HepG2 (cell line): Measurements from ENCODE around the gene PTK7. TPM values are rescaled to one million over a fixed set of nuclear protein-coding genes. Genes with fewer than 3 reads are reported as not detected.

ENCODE experiments used
- ATAC-seq: fragments of 200-7000 bp; cut with Tn5 transposase; 3 replicates; pipeline ENCODE4 v1.9.1; 2020; ENCODE audit warnings: mild to moderate bottlenecking, moderate library complexity
- BruUV-seq: library from RNA; stranded (reverse); fragments of 400-500 nt; replicated peaks from 2 replicates; lab custom pipeline; 2021; lab: Mats Ljungman, UMichigan
- CTCF ChIA-PET: fragments of 300-600 bp; formaldehyde crosslinking; extraction: SDS; loops from one replicate; lab custom pipeline; 2021; ENCODE audit warnings: low total read pairs, inconsistent platforms, low intra/inter-chr PET ratio; lab: Yijun Ruan, JAX
- POLR2A ChIA-PET: fragments of 350-600 bp; sonication (Branson Sonifier 250); formaldehyde crosslinking; loops from one replicate; lab custom pipeline; 2020; ENCODE audit warnings: antibody characterized with exemption, inconsistent platforms; lab: Yijun Ruan, JAX
- DNase-seq: peaks from one replicate; pipeline ENCODE4 v3.0.0-alpha.2; 2015; ENCODE audit warnings: low spot score
- FAIRE-seq: peaks from 3 replicates; lab custom pipeline; 2011; peaks lifted over from hg19 to GRCh38; lab: Jason Lieb, UNC
- H2AFZ ChIP-seq: one replicate; pipeline ENCODE4 v1.6.1; 2011; ENCODE audit warnings: low read length, inconsistent platforms
- H3K27ac ChIP-seq: fragments of 300-600 bp; 3 replicates; pipeline ENCODE4 v1.8.0; 2011; ENCODE audit warnings: mixed run types, mild to moderate bottlenecking, mixed read lengths, low read length, inconsistent platforms; ENCODE audit not compliant: insufficient read depth; ENCODE audit errors: extremely low read length
- H3K27me3 ChIP-seq, 2 experiments: fragments of 200-600 bp in 1 of 2; 2 replicates in 1 of 2; 3 replicates in 1 of 2; pipeline versions ENCODE4 v1.6.0 to v1.8.0; 2011; ENCODE audit warnings: low read length in 2 of 2, mild to moderate bottlenecking in 2 of 2, moderate library complexity in 2 of 2, inconsistent platforms in 1 of 2; ENCODE audit not compliant: insufficient read depth in 2 of 2, control insufficient read depth in 1 of 2
- H3K36me3 ChIP-seq, 2 experiments: fragments of 200-600 bp in 1 of 2; replicated peaks in 1 of 2; 2 replicates in 1 of 2; 3 replicates in 1 of 2; pipeline versions ENCODE4 v1.5.1 to v1.8.0; 2011; ENCODE audit warnings: low read length in 2 of 2, inconsistent platforms in 1 of 2; ENCODE audit not compliant: insufficient read depth in 2 of 2, control insufficient read depth in 1 of 2
- H3K4me1 ChIP-seq: 2 replicates; pipeline ENCODE4 v1.5.1; 2012; ENCODE audit warnings: low read length, inconsistent platforms; ENCODE audit not compliant: insufficient read depth
- H3K4me2 ChIP-seq: 2 replicates; pipeline ENCODE4 v1.6.0; 2011; ENCODE audit warnings: low read depth, low read length, inconsistent platforms
- H3K4me3 ChIP-seq, 3 experiments: fragments of 200-600 bp in 1 of 3; sonication (generic), shearing (Covaris generic) in 1 of 3; replicated peaks in 1 of 3; 2 replicates each; pipeline ENCODE4 v1.5.1; 2011 to 2016; ENCODE audit warnings: low read length in 3 of 3, inconsistent platforms in 2 of 3, low read depth in 2 of 3, mild to moderate bottlenecking in 2 of 3, control low read depth in 1 of 3, mixed read lengths in 1 of 3; ENCODE audit not compliant: insufficient read depth in 1 of 3
- H3K79me2 ChIP-seq: one replicate; pipeline ENCODE4 v1.6.1; 2011; ENCODE audit warnings: low read length, inconsistent platforms; ENCODE audit not compliant: insufficient read depth
- H3K9ac ChIP-seq: 2 replicates; pipeline ENCODE4 v1.6.0; 2011; ENCODE audit warnings: mild to moderate bottlenecking, low read depth, low read length, inconsistent platforms; ENCODE audit not compliant: insufficient read depth
- H3K9me3 ChIP-seq: 2 replicates; pipeline ENCODE4 v1.5.1; 2012; ENCODE audit warnings: mild to moderate bottlenecking, low read length
- H4K20me1 ChIP-seq: 2 replicates; pipeline ENCODE4 v1.6.0; 2011; ENCODE audit warnings: inconsistent platforms, mild to moderate bottlenecking, low read length, moderate library complexity; ENCODE audit not compliant: insufficient read depth
- HOXA5 ChIP-seq: sonication (generic); formaldehyde crosslinking; IDR thresholded peaks from 2 replicates; pipeline ENCODE4 v1.4.0; 2020; ENCODE audit warnings: missing genetic modification reagents
- KAT7 ChIP-seq: IDR thresholded peaks from 2 replicates; pipeline ENCODE4 v1.6.1; 2018; ENCODE audit warnings: borderline replicate concordance, missing compliant biosample characterization
- MED8 ChIP-seq: sonication (generic); formaldehyde crosslinking; IDR thresholded peaks from 2 replicates; pipeline ENCODE4 v1.8.1; 2023; ENCODE audit warnings: mild to moderate bottlenecking, missing genetic modification reagents; ENCODE audit not compliant: insufficient replicate concordance
- RAD21 ChIP-seq: fragments of 450-650 bp; formaldehyde crosslinking; IDR thresholded peaks from 2 replicates; pipeline ENCODE4 v1.5.0; 2020; ENCODE audit warnings: mild to moderate bottlenecking
- SRF ChIP-seq: IDR thresholded peaks from 2 replicates; pipeline ENCODE4 v1.6.1; 2011; ENCODE audit warnings: mild to moderate bottlenecking, low read depth, low read length, moderate library complexity
- ZNF138 ChIP-seq: sonication (generic); formaldehyde crosslinking; IDR thresholded peaks from 2 replicates; pipeline ENCODE4 v1.5.0; 2020; ENCODE audit warnings: mild to moderate bottlenecking, low read depth, missing genetic modification reagents
- ZNF333 ChIP-seq: sonication (generic); formaldehyde crosslinking; IDR thresholded peaks from 2 replicates; pipeline ENCODE4 v1.4.0; 2020; ENCODE audit warnings: mild to moderate bottlenecking, missing genetic modification reagents, borderline replicate concordance
- ZNF556 ChIP-seq: sonication (generic); formaldehyde crosslinking; IDR thresholded peaks from 2 replicates; pipeline ENCODE4 v1.4.0; 2020; ENCODE audit warnings: mild to moderate bottlenecking, missing genetic modification reagents, borderline replicate concordance
- ZNF564 ChIP-seq: sonication (generic); formaldehyde crosslinking; IDR thresholded peaks from 2 replicates; pipeline ENCODE4 v1.8.1; 2023; ENCODE audit warnings: mild to moderate bottlenecking, missing genetic modification reagents
- ZNF678 ChIP-seq: sonication (generic); formaldehyde crosslinking; IDR thresholded peaks from 2 replicates; pipeline ENCODE4 v1.4.0; 2020; ENCODE audit warnings: mild to moderate bottlenecking, missing genetic modification reagents
- WGBS: methylation state at CpG from one replicate; pipeline ENCODE4 v1.1.6; 2017; ENCODE audit warnings: low lambda C conversion rate; 5-methylcytosine and 5-hydroxymethylcytosine counted together
- in situ Hi-C: cut with HindIII; loops from 2 replicates; pipeline ENCODE4 v1.10.0; 2017; ENCODE audit warnings: low pct_unique_long_range_greater_than_20kb; ENCODE audit not compliant: extremely low pct_ligation_motif_present
- intact Hi-C: fragments of 100-400 bp; cut with micrococcal nuclease; formaldehyde crosslinking; loops from one replicate; pipeline ENCODE4 v1.10.0; 2022; ENCODE audit not compliant: unreplicated experiment
- polyA plus RNA-seq, 8 experiments: library from polyadenylated mRNA; depleted of rRNA in 3 of 8; stranded (reverse) in 7 of 8; unstranded in 1 of 8; fragments of >200 nt; fragmentation: Illumina TruSeq in 4 of 8; extraction: Trizol in 4 of 8; gene quantifications; 2 replicates each; pipeline versions ENCODE4 v1.2.1 to v1.2.3, GENCODE V29; 2011 to 2016; ENCODE audit warnings: low read depth in 4 of 8, missing spikeins in 1 of 8, mixed read lengths in 1 of 8; ENCODE audit not compliant: insufficient read depth in 1 of 8
- total RNA-seq, 5 experiments: library from RNA; depleted of rRNA; stranded (reverse); fragments of >200 nt; fragmentation: Illumina TruSeq; extraction: Trizol; gene quantifications; 2 replicates each; pipeline ENCODE4 v1.2.3, GENCODE V29; 2016; ENCODE audit warnings: low read depth in 1 of 5
- TF ChIP-seq, protein P1 (sequence below): sonication (generic); formaldehyde crosslinking; IDR thresholded peaks from 2 replicates; pipeline ENCODE4; 2020; ENCODE audit warnings: missing genetic modification reagents, mild to moderate bottlenecking, borderline replicate concordance
- TF ChIP-seq, protein P2 (sequence below): sonication (generic); formaldehyde crosslinking; IDR thresholded peaks from 2 replicates; pipeline ENCODE4 v1.4.0; 2020; ENCODE audit warnings: missing genetic modification reagents, borderline replicate concordance
- TF ChIP-seq, protein P3 (sequence below): IDR thresholded peaks from 2 replicates; pipeline ENCODE4 v1.4.0; 2020; ENCODE audit warnings: mild to moderate bottlenecking, missing genetic modification reagents

PTK7 gene
- total and polyA plus RNA-seq, 2 of the 13 experiments (the other 11 are each of a cell fraction or from before 2014, with no cell fraction given) = 98.5 to 99.8 TPM

DNA sequence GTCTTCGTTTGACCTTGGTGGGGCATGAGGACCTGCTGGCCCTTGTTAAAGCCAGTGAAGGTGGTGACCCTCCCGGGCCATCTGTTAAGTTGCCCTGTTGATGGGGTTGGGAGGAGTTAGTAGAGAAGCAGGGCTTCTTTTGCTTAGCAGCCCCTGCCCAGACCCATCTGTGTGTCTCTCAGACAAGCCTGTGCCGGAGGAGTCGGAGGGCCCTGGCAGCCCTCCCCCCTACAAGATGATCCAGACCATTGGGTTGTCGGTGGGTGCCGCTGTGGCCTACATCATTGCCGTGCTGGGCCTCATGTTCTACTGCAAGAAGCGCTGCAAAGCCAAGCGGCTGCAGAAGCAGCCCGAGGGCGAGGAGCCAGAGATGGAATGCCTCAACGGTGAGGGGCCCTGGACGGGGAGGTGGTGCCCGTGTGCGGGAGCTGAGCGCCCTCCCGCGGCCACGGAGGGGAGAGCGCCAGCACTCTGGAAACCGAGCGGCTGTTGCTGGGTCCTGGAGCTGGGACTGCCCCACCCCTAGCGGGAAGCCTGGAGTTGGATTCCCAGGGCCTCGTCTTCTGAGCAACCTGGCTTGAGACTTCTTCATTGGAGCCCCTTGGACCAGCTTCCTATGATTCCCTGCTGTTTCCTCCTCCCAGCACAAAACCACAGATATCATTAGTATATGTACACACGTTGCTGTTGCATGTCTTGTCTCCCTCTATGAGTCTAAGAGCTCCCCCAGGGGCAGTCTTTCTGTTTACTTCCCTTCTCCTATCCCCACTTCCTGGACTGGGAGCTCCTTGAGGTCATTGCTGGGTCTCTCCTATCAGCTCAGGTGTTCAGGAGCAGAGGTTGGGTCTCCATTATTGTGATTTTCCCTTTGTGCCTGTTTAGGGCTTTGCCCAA lies 67.4 kb downstream of the PTK7 start:
- Histone ChIP-seq H3K79me2 (no peaks in the 10 kb centered on the region), H3K9ac (no peak overlapping the region), H2AFZ (no peak overlapping the region), H3K4me3 (no peak overlapping the region; a peak in 1 of 6 replicates), H3K4me1 (peaks cover 21% of the 10 kb centered on the region), H3K36me3 (peaks cover 12 to 16% of the 10 kb centered on the region in 2 experiments; a peak in 3 of 5 replicates), H3K27me3 (no peaks in the 10 kb centered on the region), H4K20me1 (no peaks in the 10 kb centered on the region), H3K4me2 (peak overlapping the region; percentile 39; the same call in 1 of the 2 replicates), H3K9me3 (no peaks in the 10 kb centered on the region), H3K27ac (no peak overlapping the region)
- BruUV-seq = no TSS peak
- FAIRE-seq (peak; percentile 73), DNase-seq (peak; percentile 76), ATAC-seq (peak; percentile 95)
- in situ Hi-C loops = loop anchor here (5.0 kb wide), 2 partner anchors 66 to 241 kb away; partner anchors contain the start of gene PTK7
- CTCF ChIA-PET = interaction anchor here (0.6 to 2.1 kb wide), 7 partner anchors 73 to 242 kb away, joined by 3 to 36 read pairs (median 5); no protein-coding TSS in a partner anchor
- intact Hi-C loops = loop anchor here (1.0 to 2.0 kb wide), 4 partner anchors 65 to 242 kb away; no protein-coding TSS in a partner anchor
- 15% methylated on average over 19 of the region's 25 CpGs for WGBS
- POLR2A ChIA-PET = interaction anchor here (0.6 to 3.5 kb wide), 16 partner anchors 30 to 241 kb away, joined by 3 to 30 read pairs (median 4); partner anchors contain the start of genes CUL7, KLC4, KLHDC3 and MRPL2
- TF ChIP-seq SRF = no peak
- TF ChIP-seq ZNF564 (CRISPR knock-in tag) = 0 out of 2 replicates have a peak, but pooled peaks have one; percentile 85
- TF ChIP-seq ZNF556 = peak; percentile 60; the same call in 1 of the 2 replicates
- TF ChIP-seq, protein P1, sequence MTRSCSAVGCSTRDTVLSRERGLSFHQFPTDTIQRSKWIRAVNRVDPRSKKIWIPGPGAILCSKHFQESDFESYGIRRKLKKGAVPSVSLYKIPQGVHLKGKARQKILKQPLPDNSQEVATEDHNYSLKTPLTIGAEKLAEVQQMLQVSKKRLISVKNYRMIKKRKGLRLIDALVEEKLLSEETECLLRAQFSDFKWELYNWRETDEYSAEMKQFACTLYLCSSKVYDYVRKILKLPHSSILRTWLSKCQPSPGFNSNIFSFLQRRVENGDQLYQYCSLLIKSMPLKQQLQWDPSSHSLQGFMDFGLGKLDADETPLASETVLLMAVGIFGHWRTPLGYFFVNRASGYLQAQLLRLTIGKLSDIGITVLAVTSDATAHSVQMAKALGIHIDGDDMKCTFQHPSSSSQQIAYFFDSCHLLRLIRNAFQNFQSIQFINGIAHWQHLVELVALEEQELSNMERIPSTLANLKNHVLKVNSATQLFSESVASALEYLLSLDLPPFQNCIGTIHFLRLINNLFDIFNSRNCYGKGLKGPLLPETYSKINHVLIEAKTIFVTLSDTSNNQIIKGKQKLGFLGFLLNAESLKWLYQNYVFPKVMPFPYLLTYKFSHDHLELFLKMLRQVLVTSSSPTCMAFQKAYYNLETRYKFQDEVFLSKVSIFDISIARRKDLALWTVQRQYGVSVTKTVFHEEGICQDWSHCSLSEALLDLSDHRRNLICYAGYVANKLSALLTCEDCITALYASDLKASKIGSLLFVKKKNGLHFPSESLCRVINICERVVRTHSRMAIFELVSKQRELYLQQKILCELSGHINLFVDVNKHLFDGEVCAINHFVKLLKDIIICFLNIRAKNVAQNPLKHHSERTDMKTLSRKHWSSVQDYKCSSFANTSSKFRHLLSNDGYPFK (CRISPR knock-in tag) = peak; percentile 81; the same call in 1 of the 2 replicates
- no peak for TF ChIP-seq MED8 (CRISPR knock-in tag)
- TF ChIP-seq ZNF138 (CRISPR knock-in tag) = 0 out of 2 replicates have a peak, but pooled peaks have one; percentile 19
- peak; percentile 90; the same call in 1 of the 2 replicates for TF ChIP-seq KAT7 (CRISPR knock-in tag)
- TF ChIP-seq RAD21 (CRISPR knock-in tag) = peak; percentile 100
- TF ChIP-seq, protein P2, sequence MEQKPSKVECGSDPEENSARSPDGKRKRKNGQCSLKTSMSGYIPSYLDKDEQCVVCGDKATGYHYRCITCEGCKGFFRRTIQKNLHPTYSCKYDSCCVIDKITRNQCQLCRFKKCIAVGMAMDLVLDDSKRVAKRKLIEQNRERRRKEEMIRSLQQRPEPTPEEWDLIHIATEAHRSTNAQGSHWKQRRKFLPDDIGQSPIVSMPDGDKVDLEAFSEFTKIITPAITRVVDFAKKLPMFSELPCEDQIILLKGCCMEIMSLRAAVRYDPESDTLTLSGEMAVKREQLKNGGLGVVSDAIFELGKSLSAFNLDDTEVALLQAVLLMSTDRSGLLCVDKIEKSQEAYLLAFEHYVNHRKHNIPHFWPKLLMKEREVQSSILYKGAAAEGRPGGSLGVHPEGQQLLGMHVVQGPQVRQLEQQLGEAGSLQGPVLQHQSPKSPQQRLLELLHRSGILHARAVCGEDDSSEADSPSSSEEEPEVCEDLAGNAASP (CRISPR knock-in tag) = peak; percentile 68; the same call in 1 of the 2 replicates
- no peak for TF ChIP-seq ZNF333 (CRISPR knock-in tag)
- TF ChIP-seq HOXA5 = peak; percentile 87
- TF ChIP-seq ZNF678 = no peak; the same call in 1 of the 2 replicates
- TF ChIP-seq, protein P3, sequence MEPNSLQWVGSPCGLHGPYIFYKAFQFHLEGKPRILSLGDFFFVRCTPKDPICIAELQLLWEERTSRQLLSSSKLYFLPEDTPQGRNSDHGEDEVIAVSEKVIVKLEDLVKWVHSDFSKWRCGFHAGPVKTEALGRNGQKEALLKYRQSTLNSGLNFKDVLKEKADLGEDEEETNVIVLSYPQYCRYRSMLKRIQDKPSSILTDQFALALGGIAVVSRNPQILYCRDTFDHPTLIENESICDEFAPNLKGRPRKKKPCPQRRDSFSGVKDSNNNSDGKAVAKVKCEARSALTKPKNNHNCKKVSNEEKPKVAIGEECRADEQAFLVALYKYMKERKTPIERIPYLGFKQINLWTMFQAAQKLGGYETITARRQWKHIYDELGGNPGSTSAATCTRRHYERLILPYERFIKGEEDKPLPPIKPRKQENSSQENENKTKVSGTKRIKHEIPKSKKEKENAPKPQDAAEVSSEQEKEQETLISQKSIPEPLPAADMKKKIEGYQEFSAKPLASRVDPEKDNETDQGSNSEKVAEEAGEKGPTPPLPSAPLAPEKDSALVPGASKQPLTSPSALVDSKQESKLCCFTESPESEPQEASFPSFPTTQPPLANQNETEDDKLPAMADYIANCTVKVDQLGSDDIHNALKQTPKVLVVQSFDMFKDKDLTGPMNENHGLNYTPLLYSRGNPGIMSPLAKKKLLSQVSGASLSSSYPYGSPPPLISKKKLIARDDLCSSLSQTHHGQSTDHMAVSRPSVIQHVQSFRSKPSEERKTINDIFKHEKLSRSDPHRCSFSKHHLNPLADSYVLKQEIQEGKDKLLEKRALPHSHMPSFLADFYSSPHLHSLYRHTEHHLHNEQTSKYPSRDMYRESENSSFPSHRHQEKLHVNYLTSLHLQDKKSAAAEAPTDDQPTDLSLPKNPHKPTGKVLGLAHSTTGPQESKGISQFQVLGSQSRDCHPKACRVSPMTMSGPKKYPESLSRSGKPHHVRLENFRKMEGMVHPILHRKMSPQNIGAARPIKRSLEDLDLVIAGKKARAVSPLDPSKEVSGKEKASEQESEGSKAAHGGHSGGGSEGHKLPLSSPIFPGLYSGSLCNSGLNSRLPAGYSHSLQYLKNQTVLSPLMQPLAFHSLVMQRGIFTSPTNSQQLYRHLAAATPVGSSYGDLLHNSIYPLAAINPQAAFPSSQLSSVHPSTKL = peak; percentile 73
